Activated T-helper 17 cell treated with anti-CD3 and anti-CD28 coated beads, Interleukin-2, amount 50 U/mL, for 72 hours (primary cell): Measurements from ENCODE around the gene COL25A1. TPM values are rescaled to one million over a fixed set of nuclear protein-coding genes. Genes with fewer than 3 reads are reported as not detected.

ENCODE experiments used
- ATAC-seq: fragments of 150-1000 bp; cut with Tn5 transposase; replicated peaks from 2 replicates; pipeline ENCODE4 v1.10.0; 2021; ENCODE audit warnings: mild to moderate bottlenecking, moderate library complexity
- H3K27ac Mint-ChIP-seq: one replicate; pipeline ENCODE4 v1.8.0; 2022; ENCODE audit warnings: mixed read lengths
- H3K27me3 Mint-ChIP-seq: one replicate; pipeline ENCODE4 v1.8.0; 2022; ENCODE audit warnings: mixed read lengths
- H3K36me3 Mint-ChIP-seq: one replicate; pipeline ENCODE4 v1.8.0; 2022; ENCODE audit warnings: low read depth, mild to moderate bottlenecking, mixed read lengths
- H3K4me1 Mint-ChIP-seq: one replicate; pipeline ENCODE4 v1.8.0; 2022; ENCODE audit warnings: mixed read lengths
- H3K4me3 Mint-ChIP-seq: one replicate; pipeline ENCODE4 v1.8.0; 2022; ENCODE audit warnings: mild to moderate bottlenecking, mixed read lengths
- H3K9me3 Mint-ChIP-seq: one replicate; pipeline ENCODE4 v1.8.0; 2022; ENCODE audit warnings: mixed read lengths
- total RNA-seq, 2 donors: library from RNA; stranded (reverse); gene quantifications; one replicate each; pipeline ENCODE4 v1.2.3, GENCODE V29; 2022

Gene COL25A1
- total RNA-seq, 2 donors from 2014 or later = 0.08 TPM; not detected in 1

- H3K4me3 Mint-ChIP-seq = peak overlapping the region; percentile 62
- H3K36me3 Mint-ChIP-seq = no peaks in the 10 kb centered on the region
- H3K27ac Mint-ChIP-seq = no peak overlapping the region
- H3K4me1 Mint-ChIP-seq = peaks cover 7% of the 10 kb centered on the region
- no peak for ATAC-seq
- no peaks in the 10 kb centered on the region for H3K9me3 Mint-ChIP-seq
- H3K27me3 Mint-ChIP-seq = peaks cover 48% of the 10 kb centered on the region
These were observed 652 bp downstream of the COL25A1 start for GRCh38 chr4:109301651-109302360.

- H3K9me3 Mint-ChIP-seq = no peaks in the 10 kb centered on the region
- no peak overlapping the region for H3K4me3 Mint-ChIP-seq
- H3K27ac Mint-ChIP-seq = no peak overlapping the region
- peak; percentile 14 for ATAC-seq
- H3K27me3 Mint-ChIP-seq = peaks cover 41% of the 10 kb centered on the region
- peaks cover 7% of the 10 kb centered on the region for H3K4me1 Mint-ChIP-seq
- no peaks in the 10 kb centered on the region for H3K36me3 Mint-ChIP-seq
These were observed 4.0 kb downstream of the COL25A1 start for GRCh38 chr4:109298279-109299010.

GRCh38 chr4:109296527-109296926, 5.9 kb downstream of the COL25A1 start:
- Mint-ChIP-seq H3K36me3 (no peaks in the 10 kb centered on the region), H3K4me3 (no peak overlapping the region), H3K9me3 (no peaks in the 10 kb centered on the region), H3K27ac (no peak overlapping the region), H3K4me1 (peaks cover 3% of the 10 kb centered on the region), H3K27me3 (peaks cover 41% of the 10 kb centered on the region)
- no peak for ATAC-seq

GRCh38 chr4:109295081-109295480, 7.4 kb downstream of the COL25A1 start:
- no peak for ATAC-seq
- H3K4me1 Mint-ChIP-seq = no peaks in the 10 kb centered on the region
- H3K36me3 Mint-ChIP-seq = no peaks in the 10 kb centered on the region
- no peak overlapping the region for H3K4me3 Mint-ChIP-seq
- H3K9me3 Mint-ChIP-seq = no peaks in the 10 kb centered on the region
- H3K27me3 Mint-ChIP-seq = peaks cover 32% of the 10 kb centered on the region
- no peak overlapping the region for H3K27ac Mint-ChIP-seq

GRCh38 chr4:109294468-109295020, 7.9 kb downstream of the COL25A1 start:
- no peak overlapping the region for H3K27ac Mint-ChIP-seq

GRCh38 chr4:109294006-109294405, 8.5 kb downstream of the COL25A1 start:
- H3K4me1 Mint-ChIP-seq = no peaks in the 10 kb centered on the region
- H3K4me3 Mint-ChIP-seq = no peak overlapping the region
- no peaks in the 10 kb centered on the region for H3K9me3 Mint-ChIP-seq
- H3K36me3 Mint-ChIP-seq = no peaks in the 10 kb centered on the region
- ATAC-seq = peak; percentile 62
- no peak overlapping the region for H3K27ac Mint-ChIP-seq
- H3K27me3 Mint-ChIP-seq = peaks cover 23% of the 10 kb centered on the region

More at GRCh38 chr4:109294468-109295020, 7.9 kb downstream of the COL25A1 start:
- Mint-ChIP-seq H3K27me3 (peaks cover 27% of the 10 kb centered on the region), H3K4me3 (no peak overlapping the region), H3K4me1 (no peaks in the 10 kb centered on the region), H3K36me3 (no peaks in the 10 kb centered on the region), H3K9me3 (no peaks in the 10 kb centered on the region)
- ATAC-seq = no peak

- Mint-ChIP-seq H3K4me1 (no peaks in the 10 kb centered on the region), H3K9me3 (no peaks in the 10 kb centered on the region), H3K27ac (no peak overlapping the region), H3K36me3 (no peaks in the 10 kb centered on the region), H3K27me3 (peaks cover 18% of the 10 kb centered on the region), H3K4me3 (no peak overlapping the region)
- ATAC-seq = no peak
These were observed 10.7 kb downstream of the COL25A1 start for GRCh38 chr4:109291707-109292238.

GRCh38 chr4:109290918-109291317, 11.5 kb downstream of the COL25A1 start:
- no peaks in the 10 kb centered on the region for H3K4me1 Mint-ChIP-seq
- no peak for ATAC-seq
- peaks cover 16% of the 10 kb centered on the region for H3K27me3 Mint-ChIP-seq

GRCh38 chr4:109278594-109279031, 23.8 kb downstream of the COL25A1 start:
- Mint-ChIP-seq H3K9me3 (no peaks in the 10 kb centered on the region), H3K4me1 (no peaks in the 10 kb centered on the region), H3K4me3 (no peak overlapping the region), H3K27me3 (peaks cover 9% of the 10 kb centered on the region), H3K27ac (no peak overlapping the region), H3K36me3 (no peaks in the 10 kb centered on the region)
- ATAC-seq = peak; percentile 31

More at GRCh38 chr4:109290918-109291317, 11.5 kb downstream of the COL25A1 start:
- no peak overlapping the region for H3K4me3 Mint-ChIP-seq
- H3K27ac Mint-ChIP-seq = no peak overlapping the region
- H3K9me3 Mint-ChIP-seq = no peaks in the 10 kb centered on the region
- H3K36me3 Mint-ChIP-seq = no peaks in the 10 kb centered on the region

GRCh38 chr4:109276482-109277095, 25.9 kb downstream of the COL25A1 start:
- Mint-ChIP-seq H3K36me3 (no peaks in the 10 kb centered on the region), H3K27me3 (peaks cover 15% of the 10 kb centered on the region), H3K9me3 (no peaks in the 10 kb centered on the region), H3K4me1 (no peaks in the 10 kb centered on the region), H3K4me3 (no peak overlapping the region), H3K27ac (no peak overlapping the region)
- ATAC-seq = peak; percentile 99

- H3K27ac Mint-ChIP-seq = no peak overlapping the region
- no peaks in the 10 kb centered on the region for H3K9me3 Mint-ChIP-seq
- peaks cover 15% of the 10 kb centered on the region for H3K27me3 Mint-ChIP-seq
- ATAC-seq = no peak
- H3K36me3 Mint-ChIP-seq = no peaks in the 10 kb centered on the region
- no peak overlapping the region for H3K4me3 Mint-ChIP-seq
- H3K4me1 Mint-ChIP-seq = no peaks in the 10 kb centered on the region
These were observed 27.3 kb downstream of the COL25A1 start for GRCh38 chr4:109275066-109275745.

- Mint-ChIP-seq H3K36me3 (no peaks in the 10 kb centered on the region), H3K4me3 (no peak overlapping the region), H3K4me1 (no peaks in the 10 kb centered on the region), H3K9me3 (no peaks in the 10 kb centered on the region), H3K27ac (no peak overlapping the region), H3K27me3 (peaks cover 8% of the 10 kb centered on the region)
- no peak for ATAC-seq
These were observed 35.6 kb downstream of the COL25A1 start for GRCh38 chr4:109266891-109267290.

- H3K4me1 Mint-ChIP-seq = no peaks in the 10 kb centered on the region
- H3K27me3 Mint-ChIP-seq = peaks cover 8% of the 10 kb centered on the region
- H3K36me3 Mint-ChIP-seq = no peaks in the 10 kb centered on the region
- H3K9me3 Mint-ChIP-seq = no peaks in the 10 kb centered on the region
- H3K4me3 Mint-ChIP-seq = no peak overlapping the region
- ATAC-seq = no peak
- no peak overlapping the region for H3K27ac Mint-ChIP-seq
These were observed 36.2 kb downstream of the COL25A1 start for GRCh38 chr4:109266236-109266635.

- Mint-ChIP-seq H3K27me3 (peaks cover 8% of the 10 kb centered on the region), H3K4me1 (no peaks in the 10 kb centered on the region), H3K36me3 (no peaks in the 10 kb centered on the region), H3K4me3 (no peak overlapping the region), H3K9me3 (no peaks in the 10 kb centered on the region), H3K27ac (no peak overlapping the region)
- no peak for ATAC-seq
These were observed 38.7 kb downstream of the COL25A1 start for GRCh38 chr4:109263721-109264120.
